Coronary artery (tissue), 2 donors: ENCODE results near the gene SIRPG.

Experiments used
- DNase-seq: peaks from one replicate; pipeline ENCODE4 v3.0.0-alpha.2; 2017; ENCODE audit warnings: low spot score
- H3K27ac ChIP-seq, 2 donors: fragments of 200-600 bp; sonication (generic); one replicate each; pipeline ENCODE4 v1.5.1; 2016 to 2019
- H3K4me3 ChIP-seq: fragments of 200-600 bp; sonication (generic); 2 replicates; pipeline ENCODE4 v1.5.1; 2016; ENCODE audit warnings: mild to moderate bottlenecking, moderate library complexity
- TF ChIP-seq, protein P1 (sequence below): fragments of 200-600 bp; sonication (generic); IDR thresholded peaks from one replicate; pipeline ENCODE4 v1.5.1; 2019; ENCODE audit warnings: antibody characterized with exemption

The SIRPG gene

DNA sequence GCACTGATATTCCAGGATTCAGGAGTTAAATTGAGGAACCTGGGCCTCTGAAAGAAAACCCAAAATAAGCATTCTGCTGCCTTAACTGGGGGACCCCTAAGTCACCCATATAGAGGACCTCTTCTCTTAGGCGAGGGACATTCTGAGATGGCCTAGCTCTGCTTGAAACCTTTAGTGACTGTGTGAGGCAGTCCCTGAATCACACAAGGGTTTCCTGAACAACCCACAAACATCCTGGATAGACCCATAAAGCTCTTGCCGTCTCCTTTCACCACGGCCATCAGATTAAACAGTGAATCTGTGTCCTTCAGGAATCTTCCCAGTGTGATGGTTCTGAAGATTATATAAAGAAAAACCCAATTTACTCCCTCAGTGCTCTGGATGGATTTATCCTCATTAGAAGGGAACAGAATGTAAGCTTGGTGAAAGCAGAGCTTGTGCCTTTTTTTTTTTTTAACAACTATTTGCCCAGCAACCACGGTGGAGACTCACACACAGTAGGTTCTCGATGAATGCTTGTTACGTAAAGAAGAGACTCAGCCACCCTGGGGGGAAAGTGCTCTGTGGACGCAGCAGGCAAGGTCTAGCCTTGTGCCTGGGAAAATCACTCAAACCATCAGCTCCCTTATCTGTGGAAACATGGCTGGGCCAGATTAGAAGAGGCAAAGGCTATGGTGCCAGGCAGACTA lies 39.1 kb upstream of the SIRPG start:
- H3K27ac ChIP-seq: no peak overlapping the region
- DNase-seq: no peak
- TF ChIP-seq, protein P1, sequence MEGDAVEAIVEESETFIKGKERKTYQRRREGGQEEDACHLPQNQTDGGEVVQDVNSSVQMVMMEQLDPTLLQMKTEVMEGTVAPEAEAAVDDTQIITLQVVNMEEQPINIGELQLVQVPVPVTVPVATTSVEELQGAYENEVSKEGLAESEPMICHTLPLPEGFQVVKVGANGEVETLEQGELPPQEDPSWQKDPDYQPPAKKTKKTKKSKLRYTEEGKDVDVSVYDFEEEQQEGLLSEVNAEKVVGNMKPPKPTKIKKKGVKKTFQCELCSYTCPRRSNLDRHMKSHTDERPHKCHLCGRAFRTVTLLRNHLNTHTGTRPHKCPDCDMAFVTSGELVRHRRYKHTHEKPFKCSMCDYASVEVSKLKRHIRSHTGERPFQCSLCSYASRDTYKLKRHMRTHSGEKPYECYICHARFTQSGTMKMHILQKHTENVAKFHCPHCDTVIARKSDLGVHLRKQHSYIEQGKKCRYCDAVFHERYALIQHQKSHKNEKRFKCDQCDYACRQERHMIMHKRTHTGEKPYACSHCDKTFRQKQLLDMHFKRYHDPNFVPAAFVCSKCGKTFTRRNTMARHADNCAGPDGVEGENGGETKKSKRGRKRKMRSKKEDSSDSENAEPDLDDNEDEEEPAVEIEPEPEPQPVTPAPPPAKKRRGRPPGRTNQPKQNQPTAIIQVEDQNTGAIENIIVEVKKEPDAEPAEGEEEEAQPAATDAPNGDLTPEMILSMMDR: no peak
- no peak overlapping the region for H3K4me3 ChIP-seq

DNA sequence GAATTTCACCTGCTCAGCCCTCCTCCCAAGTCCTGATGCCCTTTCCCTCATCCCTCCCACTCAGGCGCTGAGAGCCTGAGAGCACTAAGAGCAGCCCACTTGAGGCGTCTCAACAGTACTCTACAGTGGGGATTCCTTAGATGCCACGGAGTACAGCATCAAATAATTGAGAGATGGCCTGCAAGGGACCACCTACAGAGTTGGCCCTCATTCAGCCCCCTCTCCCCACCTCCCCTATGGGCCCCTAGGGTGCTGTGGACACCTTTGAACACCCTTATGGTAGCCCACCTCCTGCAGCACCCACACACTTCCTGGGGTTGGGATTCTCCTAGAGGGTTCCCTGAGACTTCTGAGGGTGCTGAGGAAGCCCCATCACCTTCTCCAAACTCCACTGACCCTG lies 37.1 kb upstream of the SIRPG start:
- Histone ChIP-seq H3K4me3 (no peak overlapping the region), H3K27ac (no peak overlapping the region)
- no peak for DNase-seq
- TF ChIP-seq, protein P1: no peak

DNA sequence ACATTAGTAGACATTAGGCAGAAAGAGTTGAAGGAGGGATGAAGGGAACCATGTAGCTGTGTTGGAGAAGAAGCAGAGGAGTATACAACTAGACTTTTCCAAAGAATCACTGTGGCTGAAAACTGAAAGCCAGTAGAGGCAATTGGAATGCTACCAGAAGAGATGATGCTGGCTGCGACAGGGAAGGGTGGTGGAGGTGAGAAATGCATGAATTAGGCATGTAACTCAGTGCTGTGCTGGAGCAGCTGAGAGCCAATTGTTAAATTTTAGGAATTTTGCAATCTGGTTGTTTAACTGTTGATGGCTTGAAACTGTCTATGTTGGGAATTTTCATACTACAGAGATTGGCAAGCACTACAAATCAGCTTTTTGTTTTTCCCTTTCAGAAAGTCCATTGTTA lies 35.8 kb upstream of the SIRPG start:
- TF ChIP-seq, protein P1: no peak
- H3K4me3 ChIP-seq: no peak overlapping the region
- DNase-seq: no peak
- H3K27ac ChIP-seq: no peak overlapping the region

DNA sequence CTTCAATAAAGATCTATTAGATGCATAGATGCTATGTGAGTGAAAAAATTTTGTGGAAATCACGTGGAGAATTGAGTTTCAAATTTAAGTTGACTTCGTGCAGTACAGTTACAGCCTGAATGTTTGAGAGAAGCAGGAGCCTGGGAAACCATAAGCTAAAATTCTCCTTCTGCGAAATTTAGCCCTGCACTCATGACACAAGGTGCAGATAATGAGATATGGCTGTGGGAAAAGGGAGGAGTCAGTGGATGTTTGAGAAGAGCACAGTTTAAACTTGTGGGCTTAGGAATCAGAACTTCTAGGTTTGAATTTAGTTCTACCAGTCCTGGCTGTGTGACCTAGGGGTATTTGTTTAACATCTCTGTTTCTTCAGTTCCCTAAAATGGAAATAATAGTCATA lies 32.1 kb upstream of the SIRPG start:
- Histone ChIP-seq H3K4me3 (no peak overlapping the region), H3K27ac (no peak overlapping the region)
- DNase-seq: no peak
- TF ChIP-seq, protein P1: no peak

DNA sequence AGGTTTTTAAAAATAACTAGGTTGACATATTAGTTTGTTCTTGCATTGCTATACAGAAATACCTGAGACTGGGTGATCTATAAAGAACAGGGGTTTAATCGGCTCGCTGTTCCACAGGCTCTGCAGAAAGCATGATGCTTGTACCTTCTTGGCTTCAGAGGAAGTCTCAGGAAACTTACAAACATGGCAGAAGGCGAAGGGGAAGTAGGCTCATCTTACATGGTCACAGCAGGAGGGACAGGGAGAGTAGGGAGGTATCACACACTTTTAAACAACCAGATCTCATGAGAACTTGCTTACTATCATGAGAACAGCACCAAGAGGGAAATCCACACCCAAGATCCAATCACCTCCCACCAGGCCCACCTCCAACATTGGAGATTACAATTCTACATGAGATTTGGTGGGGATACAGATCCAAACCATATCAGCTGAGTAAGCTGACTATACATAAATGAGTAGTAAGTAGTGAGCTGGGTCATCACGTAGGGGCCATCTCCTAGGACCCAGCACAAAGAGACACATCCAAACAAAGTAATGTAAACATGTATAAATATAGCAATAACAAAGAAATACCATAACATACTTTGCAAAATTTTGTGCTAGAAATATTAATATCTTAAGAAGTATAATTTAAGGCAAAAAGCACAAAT lies 31.4 kb upstream of the SIRPG start:
- TF ChIP-seq, protein P1: no peak
- no peak overlapping the region for H3K27ac ChIP-seq
- DNase-seq: no peak
- H3K4me3 ChIP-seq: no peak overlapping the region

DNA sequence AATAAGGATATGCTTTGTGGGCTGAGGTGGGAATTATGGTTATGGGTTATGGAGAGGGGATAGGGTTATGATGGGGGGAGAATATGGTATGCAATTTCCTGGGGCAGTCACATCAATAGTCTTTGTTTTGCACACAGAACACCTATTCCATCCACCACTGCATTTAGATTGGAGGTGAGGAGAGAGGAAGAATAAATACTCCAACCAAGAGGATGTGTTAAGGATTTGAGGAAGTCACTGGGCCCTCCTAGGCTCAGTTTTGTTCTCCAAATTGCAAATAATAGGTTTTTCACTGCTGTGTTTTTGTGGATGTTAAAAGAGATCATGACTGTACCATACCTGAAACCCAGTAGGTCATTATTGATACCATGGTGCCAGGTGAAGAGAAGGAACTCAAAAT lies 29.5 kb upstream of the SIRPG start:
- TF ChIP-seq, protein P1: no peak
- DNase-seq: no peak
- no peak overlapping the region for H3K4me3 ChIP-seq
- no peak overlapping the region for H3K27ac ChIP-seq

DNA sequence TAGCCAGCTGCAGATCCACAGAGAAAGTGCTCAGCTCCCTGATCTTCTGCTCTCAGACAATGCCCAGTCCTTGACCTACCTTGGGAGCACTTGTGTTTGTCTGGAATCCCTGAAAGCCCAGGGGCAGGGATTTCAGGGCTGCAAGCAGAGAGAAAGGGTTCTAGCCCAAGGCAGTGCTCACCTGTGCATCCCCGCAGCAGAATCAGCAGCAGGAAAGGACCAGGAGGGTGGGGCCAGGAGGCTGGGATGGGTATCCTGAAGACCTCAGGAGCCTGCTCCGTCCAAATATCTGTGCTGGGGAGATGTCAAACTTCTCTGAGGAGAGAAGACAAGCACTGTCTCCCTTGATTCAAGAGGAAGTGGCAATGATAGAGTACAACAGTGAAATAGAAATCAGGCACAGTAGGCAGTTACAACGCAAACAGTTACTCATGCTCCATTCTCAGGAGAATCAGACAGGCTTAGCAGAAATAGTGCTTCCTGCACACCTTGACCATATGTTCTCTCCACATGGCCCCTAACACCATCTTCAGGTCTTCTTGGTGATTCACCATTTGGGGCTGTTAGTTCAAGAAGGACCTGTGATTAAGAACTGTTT lies 28.7 kb upstream of the SIRPG start:
- no peak for DNase-seq
- H3K4me3 ChIP-seq: no peak overlapping the region
- H3K27ac ChIP-seq: no peak overlapping the region
- TF ChIP-seq, protein P1: no peak
